H54 (cell line): ENCODE results near the gene ATOH8.
"Not testable (repeated sequence)": the region's sequence is repeated elsewhere in the genome, so short reads cannot be mapped to it uniquely, and the experiment has no call there.

Experiments used
- DNase-seq: peaks from one replicate; pipeline ENCODE4 v3.0.0; 2011; ENCODE audit warnings: low spot score, mixed read lengths; ENCODE audit not compliant: insufficient read length
- FAIRE-seq: peaks from 3 replicates; lab custom pipeline; 2011; peaks lifted over from hg19 to GRCh38; lab: Jason Lieb, UNC
- POLR2A ChIP-seq: IDR thresholded peaks from 2 replicates; pipeline ENCODE4 v1.6.1; 2011; ENCODE audit warnings: low read depth, mild to moderate bottlenecking, low read length

The ATOH8 gene

DNA sequence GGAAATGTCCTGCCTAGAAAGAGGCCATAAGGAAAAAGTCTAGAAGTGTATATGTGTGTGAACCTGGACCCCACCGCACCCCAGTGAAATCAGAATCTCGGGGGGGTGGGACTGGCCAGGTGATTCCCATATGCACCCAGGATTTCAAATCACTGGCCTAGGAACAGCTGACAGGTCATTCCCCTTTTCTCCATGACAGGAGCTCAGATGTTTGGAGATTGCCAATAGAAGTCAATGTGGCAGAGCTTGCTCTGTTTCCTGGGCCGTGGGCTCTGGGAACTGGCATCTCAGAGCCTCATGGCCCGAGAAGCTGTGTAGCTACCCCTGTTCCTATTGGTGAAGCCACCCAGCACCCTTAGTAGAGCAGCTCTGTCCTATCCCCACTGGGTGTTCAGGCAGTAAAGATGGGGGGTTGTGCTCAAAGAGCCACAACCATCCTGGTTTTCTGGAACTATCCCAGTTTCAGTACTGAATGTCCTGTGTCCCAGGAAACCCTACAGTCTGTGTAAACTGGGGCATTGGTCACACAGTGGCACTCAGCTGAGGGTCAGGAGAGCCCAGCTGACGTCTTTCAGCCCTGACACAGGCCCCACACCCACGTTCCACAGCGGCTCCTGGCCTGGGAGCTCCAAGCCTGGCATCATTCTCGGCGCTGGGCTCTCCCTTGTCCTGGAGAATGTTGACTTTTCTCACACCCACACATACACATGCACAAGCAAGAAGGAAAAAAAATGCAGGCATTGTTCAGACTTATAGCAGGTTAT is 40.8 kb upstream of the ATOH8 start:
- no peak for DNase-seq
- FAIRE-seq: no peak
- no peak for TF ChIP-seq POLR2A

DNA sequence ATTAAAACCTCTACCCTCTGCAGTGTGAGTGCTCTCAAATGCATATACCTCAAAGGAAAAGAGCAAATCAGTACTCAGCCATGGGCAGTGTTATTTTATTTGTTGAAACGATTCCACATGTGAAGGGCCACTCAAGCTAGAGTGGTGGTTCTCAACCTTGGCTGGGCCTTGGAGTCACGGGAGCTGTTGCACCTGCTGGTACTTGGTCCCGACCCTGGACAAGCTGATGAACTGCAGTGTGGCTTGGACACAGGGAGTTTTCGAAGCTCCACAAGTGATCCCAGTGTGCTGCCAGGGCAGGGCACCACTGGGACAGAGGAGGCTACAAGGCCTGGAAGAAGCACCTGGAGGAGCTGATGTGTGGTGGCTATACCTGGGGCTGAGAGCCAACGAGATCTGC is 40.0 kb upstream of the ATOH8 start:
- FAIRE-seq: no peak
- DNase-seq: no peak
- no peak for TF ChIP-seq POLR2A

DNA sequence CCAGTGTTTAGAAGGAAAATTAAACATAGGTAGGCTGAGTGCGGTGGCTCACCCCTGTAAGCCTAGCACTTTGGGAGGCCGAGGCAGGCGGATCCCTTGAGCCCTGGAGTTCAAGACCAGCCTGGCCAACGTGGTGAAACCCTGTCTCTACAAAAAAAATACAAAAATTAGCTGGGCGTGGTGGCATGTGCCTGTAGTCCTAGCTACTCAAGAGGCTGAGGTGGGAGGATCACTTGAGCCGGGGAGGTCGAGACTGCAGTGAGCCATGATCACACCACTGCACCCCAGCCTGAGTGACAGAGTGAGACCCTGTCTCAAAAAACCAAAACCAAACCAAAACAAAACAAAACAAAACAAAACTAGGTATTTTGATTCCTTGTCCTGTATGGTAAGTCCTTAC is 39.4 kb upstream of the ATOH8 start:
- not testable (repeated sequence) for FAIRE-seq, DNase-seq

DNA sequence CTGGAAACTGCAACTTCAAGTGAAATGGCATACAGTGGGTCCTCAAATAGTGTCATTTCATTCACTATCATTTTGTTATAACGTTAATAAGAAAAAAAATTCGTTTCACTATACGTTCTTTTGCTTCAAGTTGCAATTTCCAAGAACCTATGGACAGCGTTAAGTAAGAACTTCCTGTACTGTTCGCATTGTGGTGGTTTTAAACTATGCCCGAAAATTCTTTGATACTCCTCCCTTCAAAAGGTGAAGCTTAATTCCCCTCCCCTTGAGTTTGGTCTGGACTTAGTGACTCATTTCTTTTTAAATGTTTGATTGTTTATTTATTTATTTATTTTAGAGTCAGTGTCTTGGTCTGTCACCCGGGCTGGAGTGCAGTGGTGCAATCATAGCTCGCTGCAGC is 39.0 kb upstream of the ATOH8 start:
- no peak for DNase-seq
- FAIRE-seq: no peak
- TF ChIP-seq POLR2A: no peak

DNA sequence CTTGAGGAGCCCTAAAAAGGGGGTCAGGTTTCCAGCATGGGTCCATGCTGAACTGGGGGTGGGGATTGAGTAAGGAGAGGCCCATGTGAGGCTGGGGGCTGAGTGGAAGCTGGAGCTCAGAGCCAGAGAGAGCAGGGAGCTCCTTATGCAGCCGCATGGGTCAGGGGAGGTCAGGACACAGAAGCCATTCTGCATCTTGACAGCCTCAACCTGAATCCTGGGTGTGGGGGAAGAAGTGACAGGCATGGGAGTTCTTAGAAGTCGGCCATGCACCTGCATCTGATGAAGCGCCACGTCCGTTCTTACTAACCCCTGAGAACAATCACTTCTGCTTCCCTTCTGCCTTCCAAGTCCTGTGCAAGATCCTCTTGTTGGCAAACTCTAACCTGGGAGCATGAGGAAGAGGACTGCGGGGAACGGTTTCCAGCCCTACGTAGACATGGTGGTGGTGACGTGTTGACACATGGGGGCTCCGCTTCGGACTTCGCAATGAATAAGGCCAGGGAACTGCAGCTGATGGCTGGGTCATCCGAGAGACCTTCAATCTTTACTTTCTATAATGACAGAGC is 37.4 kb upstream of the ATOH8 start:
- TF ChIP-seq POLR2A: no peak
- no peak for FAIRE-seq
- DNase-seq: no peak

DNA sequence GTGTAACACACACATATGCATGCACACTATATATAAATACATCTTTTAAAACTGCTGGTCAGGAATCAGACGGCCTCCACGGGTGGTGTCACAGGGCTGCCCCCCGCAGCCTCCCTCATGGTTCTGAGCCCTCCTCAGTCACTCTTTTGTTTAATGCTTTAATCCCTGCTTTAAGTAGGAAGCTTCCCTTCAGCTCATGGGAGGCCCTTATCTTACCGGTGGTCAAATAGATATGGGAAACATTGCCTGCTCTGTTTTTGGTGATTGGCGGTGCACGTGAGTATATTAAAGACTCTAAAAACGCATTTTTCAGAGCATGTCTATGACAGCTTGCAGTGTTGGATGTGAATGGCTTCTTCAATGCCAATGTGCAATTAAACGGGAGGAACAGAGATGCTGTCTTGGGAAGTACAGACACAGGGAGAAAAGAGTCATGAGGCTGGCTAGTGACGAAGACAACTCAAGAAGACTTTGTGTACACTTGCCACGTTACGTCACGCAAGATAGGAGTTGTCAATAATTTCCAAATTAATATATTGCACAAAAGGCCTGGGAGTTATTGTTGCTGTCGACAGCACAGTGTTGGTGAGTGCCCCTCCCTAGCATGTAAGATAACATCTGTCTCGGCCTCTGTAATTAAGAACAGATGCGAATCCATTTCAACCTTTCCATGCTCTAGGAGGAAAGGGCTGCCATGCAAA is 36.3 kb upstream of the ATOH8 start:
- TF ChIP-seq POLR2A: no peak
- no peak for DNase-seq
- no peak for FAIRE-seq

DNA sequence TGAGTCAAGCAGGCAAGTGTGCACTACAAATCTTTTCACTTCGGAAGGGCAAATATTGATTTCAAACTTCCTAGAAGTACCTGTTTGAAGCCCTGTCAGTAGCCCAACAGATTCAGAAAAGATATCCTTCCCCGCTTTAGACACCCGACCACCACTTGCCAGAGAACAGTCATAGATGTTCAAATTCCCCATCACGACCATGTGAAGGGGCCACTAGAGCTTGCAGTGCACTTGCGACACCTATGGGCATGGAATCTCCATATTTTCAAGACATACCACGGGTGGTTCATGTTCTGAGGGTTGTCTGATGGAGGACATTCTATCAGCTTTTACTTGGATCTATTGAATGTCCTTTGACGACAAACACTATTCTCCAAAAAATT is 35.8 kb upstream of the ATOH8 start:
- no peak for FAIRE-seq
- TF ChIP-seq POLR2A: no peak
- DNase-seq: no peak

DNA sequence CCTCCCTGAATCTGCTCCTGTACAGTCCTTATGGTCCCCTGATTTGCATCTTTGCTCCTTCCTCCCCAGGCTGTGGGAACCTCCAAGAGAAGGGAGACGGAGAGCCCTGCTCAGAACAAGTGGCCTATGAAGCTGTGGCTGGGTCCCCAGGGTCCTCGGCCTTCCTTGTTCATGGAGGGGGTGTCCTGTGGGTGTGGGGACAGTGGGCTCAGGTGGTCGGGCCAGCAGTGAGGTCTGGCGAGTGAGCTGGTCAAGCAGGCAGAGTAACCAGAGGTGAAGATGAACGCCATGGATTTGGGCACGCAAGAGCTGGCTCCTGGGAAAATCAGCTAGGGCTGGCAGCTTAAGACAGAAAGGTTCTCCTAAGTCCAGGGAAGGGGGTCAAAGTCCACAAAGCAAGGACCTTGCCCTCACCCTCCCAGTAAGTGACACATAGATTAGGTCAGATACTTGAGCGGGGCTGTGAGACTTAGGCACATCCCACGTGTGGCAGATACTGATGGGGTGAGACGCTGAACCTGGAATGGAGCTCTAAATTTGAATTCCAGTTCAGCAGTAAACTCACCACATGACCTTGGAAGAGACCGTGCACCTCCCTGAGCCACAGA is 34.8 kb upstream of the ATOH8 start:
- FAIRE-seq (no peak), DNase-seq (no peak)
- TF ChIP-seq POLR2A: no peak

DNA sequence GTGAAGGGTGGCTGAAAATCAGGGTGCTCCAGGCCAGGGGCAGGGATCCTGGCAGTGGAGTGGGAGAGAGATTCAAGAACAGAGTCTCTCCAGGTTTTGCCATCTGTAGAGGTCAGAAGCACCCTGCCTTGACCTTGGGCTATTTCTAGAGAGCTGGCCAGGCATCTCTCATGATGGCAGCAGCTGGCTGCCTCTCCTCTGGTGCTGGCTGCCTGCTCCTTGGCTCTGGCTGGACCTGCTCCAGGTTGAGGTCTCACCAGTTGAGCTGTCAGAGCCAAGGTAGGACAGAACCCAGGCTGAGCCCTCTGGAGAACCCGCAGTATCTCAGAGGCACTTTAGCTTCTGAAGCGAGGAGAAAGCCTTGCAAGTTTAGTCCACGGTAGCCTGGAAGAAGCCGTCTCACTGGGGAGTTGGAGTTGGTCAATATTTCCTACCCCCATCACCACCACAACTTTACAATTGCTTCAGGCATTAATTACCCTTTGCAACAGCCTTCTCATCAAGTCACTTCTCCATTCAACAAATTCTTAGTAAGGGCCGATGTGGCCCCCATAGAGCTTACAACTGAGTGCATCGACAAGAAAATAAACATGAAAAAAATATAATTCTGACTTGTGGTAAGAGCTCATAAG is 34.1 kb upstream of the ATOH8 start:
- FAIRE-seq: no peak

DNA sequence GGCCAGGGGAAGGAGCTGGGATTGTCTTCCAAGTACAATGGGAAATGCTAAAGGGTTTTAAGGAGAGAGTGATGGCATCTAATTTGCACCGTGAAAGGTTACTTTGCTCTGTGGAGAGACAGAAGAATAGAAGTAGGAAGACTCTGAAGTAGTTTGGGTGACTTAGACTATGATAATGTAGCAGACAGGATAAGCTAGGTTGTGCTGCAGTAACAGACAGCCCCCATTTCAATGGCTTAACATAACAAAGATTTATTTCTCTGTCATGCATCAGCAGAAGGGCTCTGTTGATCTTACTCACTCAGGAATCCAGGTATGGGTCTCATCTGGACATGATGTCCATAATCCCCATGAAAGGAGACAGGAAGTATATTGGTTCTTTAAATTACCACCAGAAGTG is 33.3 kb upstream of the ATOH8 start:
- no peak for TF ChIP-seq POLR2A
- no peak for FAIRE-seq
- DNase-seq: no peak

More for the DNA sequence above, 34.1 kb upstream of the ATOH8 start:
- DNase-seq: no peak
- no peak for TF ChIP-seq POLR2A

DNA sequence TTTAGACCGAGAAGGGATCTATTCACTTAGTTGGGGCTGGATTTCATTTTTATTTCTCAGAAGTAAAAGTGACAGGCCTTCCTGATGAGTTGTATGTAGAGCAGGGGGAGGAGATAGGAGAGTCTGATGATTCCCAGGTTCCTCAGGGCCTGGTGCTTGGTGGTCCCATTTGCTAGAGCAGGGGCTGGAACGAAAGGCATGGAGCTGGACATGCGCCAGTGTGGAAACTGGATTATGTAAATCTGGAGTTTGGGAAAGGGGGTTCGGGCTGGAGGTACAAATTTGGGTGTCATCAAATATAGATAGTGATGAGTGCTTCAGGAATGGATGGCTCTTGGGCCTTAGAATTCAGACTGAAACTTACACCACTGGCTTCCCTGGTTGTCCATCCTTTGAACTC is 32.1 kb upstream of the ATOH8 start:
- DNase-seq (no peak), FAIRE-seq (no peak)
- no peak for TF ChIP-seq POLR2A

DNA sequence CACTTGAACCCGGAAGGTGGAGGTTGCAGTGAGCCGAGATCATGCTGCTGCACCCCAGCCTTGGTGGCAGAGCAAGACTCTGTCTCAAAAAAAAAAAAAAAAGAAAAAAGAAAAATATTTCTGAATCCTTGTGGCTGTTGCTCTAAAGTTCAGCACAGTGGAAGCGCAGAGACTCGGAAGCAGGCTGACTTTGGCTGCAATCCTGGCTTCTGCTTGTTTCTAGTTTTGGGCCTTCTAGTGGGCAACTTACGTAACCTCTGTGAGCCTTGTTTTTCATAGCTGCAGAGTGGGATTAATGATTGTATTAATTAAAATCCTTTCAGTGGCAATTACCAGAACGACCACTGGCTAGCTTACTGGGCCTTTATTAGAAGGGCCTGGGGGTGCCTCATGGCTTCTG is 31.3 kb upstream of the ATOH8 start:
- no peak for FAIRE-seq
- TF ChIP-seq POLR2A: no peak
- no peak for DNase-seq

DNA sequence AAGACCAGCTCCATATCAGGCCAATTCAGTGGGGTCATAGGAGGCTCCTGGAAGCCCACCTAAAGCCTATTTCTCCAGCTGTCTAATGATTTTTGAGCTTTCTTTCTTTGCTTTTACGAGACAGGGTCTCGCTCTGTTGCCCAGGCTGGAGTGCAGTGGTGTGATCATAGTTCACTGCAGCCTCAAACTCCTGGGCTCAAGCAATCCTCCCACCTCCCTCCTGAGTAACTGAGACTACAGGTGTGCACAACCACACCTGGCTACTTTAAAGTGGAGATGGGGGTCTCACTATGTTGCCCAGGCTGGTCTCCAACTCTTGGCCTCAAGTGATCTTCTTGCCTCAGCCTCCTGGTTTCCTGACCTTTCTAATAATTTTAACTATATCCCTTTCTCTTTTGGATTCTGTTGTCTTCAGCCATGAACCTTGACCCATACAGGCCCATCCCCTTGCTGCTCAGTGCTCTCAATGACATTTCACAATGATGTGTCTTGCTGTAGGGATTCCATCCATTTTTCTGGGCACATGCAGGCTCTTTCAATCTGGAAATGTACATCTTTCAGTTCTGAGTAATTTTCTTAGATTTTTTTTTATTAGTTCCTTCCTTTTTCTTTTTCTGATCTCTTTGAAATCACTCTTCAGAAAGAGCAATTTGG is 30.0 kb upstream of the ATOH8 start:
- TF ChIP-seq POLR2A: no peak
- FAIRE-seq (no peak), DNase-seq (no peak)
